Thoracic aorta (tissue), 2 donors: ENCODE data around the gene OR6T1. TPM values are rescaled to one million over a fixed set of nuclear protein-coding genes. Genes with fewer than 3 reads are reported as not detected.

Source experiments
- ATAC-seq: fragments of 150-250 bp; one replicate; pipeline ENCODE4 v1.8.0; 2017; ENCODE audit warnings: low read depth; ENCODE audit not compliant: insufficient number of reproducible peaks, low FRiP score
- DNase-seq: peaks from one replicate; pipeline ENCODE4 v3.0.0-alpha.2; 2020; ENCODE audit warnings: low spot score
- H3K27ac ChIP-seq, 2 donors: fragments of 200-600 bp; sonication (generic); 1 replicate in 1 of 2; 2 replicates in 1 of 2; pipeline ENCODE4 v1.5.1; 2016; ENCODE audit warnings: mild to moderate bottlenecking in 2 of 2, moderate library complexity in 2 of 2
- H3K27me3 ChIP-seq: fragments of 200-600 bp; sonication (generic); replicated peaks from 2 replicates; pipeline ENCODE4 v1.6.0; 2016; ENCODE audit warnings: mild to moderate bottlenecking; ENCODE audit not compliant: insufficient read depth
- H3K36me3 ChIP-seq: fragments of 200-600 bp; sonication (generic); one replicate; pipeline ENCODE4 v1.5.1; 2016
- H3K4me1 ChIP-seq, 2 donors: fragments of 200-600 bp; sonication (generic); 1 replicate in 1 of 2; 2 replicates in 1 of 2; pipeline versions ENCODE4 v1.5.1 to v1.6.0; 2016; ENCODE audit warnings: low read depth in 2 of 2, mild to moderate bottlenecking in 1 of 2; ENCODE audit not compliant: control insufficient read depth in 1 of 2
- H3K4me3 ChIP-seq: fragments of 200-600 bp; sonication (generic); 2 replicates; pipeline ENCODE4 v1.5.1; 2016; ENCODE audit warnings: mild to moderate bottlenecking
- H3K9me3 ChIP-seq: fragments of 200-600 bp; sonication (generic); 2 replicates; pipeline ENCODE4 v1.5.1; 2016
- total RNA-seq, 2 donors: library from RNA; depleted of rRNA; stranded (reverse); fragments of >200 nt; gene quantifications; one replicate each; pipeline versions ENCODE4 v1.1.0 to v1.2.3, GENCODE V29; 2016
- TF ChIP-seq, protein P1 (sequence below): fragments of 200-600 bp; sonication (generic); IDR thresholded peaks from one replicate; pipeline ENCODE4 v1.5.1; 2019; ENCODE audit warnings: antibody characterized with exemption

Gene OR6T1
- total RNA-seq, 2 donors from 2014 or later = not detected

DNA sequence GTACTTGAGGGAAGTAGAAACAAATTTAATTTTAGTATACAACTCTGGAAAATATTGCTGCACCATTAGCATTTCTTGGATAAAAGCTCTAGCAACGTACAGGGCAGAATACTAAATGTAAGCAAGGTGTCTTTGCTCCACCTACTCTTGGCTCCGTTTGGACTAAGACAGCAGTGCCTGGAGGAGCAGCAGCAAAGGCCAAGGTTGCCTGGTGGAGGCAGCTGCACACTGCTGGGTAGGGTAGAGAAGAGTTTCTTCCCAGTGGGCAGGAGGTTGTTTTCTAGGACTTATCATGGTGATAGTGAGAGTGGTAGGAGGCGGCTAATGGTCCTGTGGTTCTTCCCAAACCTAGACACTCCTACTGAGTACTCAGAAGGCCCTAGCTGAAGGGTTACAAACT lies 43.8 kb downstream of the OR6T1 start:
- TF ChIP-seq, protein P1, sequence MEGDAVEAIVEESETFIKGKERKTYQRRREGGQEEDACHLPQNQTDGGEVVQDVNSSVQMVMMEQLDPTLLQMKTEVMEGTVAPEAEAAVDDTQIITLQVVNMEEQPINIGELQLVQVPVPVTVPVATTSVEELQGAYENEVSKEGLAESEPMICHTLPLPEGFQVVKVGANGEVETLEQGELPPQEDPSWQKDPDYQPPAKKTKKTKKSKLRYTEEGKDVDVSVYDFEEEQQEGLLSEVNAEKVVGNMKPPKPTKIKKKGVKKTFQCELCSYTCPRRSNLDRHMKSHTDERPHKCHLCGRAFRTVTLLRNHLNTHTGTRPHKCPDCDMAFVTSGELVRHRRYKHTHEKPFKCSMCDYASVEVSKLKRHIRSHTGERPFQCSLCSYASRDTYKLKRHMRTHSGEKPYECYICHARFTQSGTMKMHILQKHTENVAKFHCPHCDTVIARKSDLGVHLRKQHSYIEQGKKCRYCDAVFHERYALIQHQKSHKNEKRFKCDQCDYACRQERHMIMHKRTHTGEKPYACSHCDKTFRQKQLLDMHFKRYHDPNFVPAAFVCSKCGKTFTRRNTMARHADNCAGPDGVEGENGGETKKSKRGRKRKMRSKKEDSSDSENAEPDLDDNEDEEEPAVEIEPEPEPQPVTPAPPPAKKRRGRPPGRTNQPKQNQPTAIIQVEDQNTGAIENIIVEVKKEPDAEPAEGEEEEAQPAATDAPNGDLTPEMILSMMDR = no peak
- DNase-seq (no peak), ATAC-seq (no peak)

More for the DNA sequence above, 43.8 kb downstream of the OR6T1 start:
- Histone ChIP-seq H3K36me3 (no peaks in the 10 kb centered on the region), H3K9me3 (no peaks in the 10 kb centered on the region), H3K27me3 (no peaks in the 10 kb centered on the region), H3K4me1 (no peaks in the 10 kb centered on the region), H3K27ac (no peak overlapping the region), H3K4me3 (no peak overlapping the region)

Other genes starting within 250 kb of the OR6T1 start
- 10 to 100 TPM in 1 of 2 donors, 1 to 10 TPM in 1; 3.9 to 10.9 TPM for gene ZNF202, start 202.2 kb downstream of the OR6T1 start, total RNA-seq
- gene OR6X1, start 189.3 kb downstream of the OR6T1 start, total RNA-seq = not detected
- not detected for gene OR6M1, start 137.5 kb downstream of the OR6T1 start, total RNA-seq
- gene TMEM225, start 58.2 kb downstream of the OR6T1 start, total RNA-seq = not detected
- not detected for gene OR8D4, start 41.7 kb downstream of the OR6T1 start, total RNA-seq
- gene OR4D5, start 4.2 kb downstream of the OR6T1 start, total RNA-seq = not detected
- gene OR10S1, start 33.9 kb upstream of the OR6T1 start, total RNA-seq = not detected
- not detected for gene OR10G6, start 51.3 kb upstream of the OR6T1 start, total RNA-seq
- not detected for gene OR10G4, start 69.2 kb upstream of the OR6T1 start, total RNA-seq
- not detected for gene OR10G9, start 79.2 kb upstream of the OR6T1 start, total RNA-seq
- gene OR10G8, start 83.0 kb upstream of the OR6T1 start, total RNA-seq = not detected
- not detected for gene OR10G7, start 97.5 kb upstream of the OR6T1 start, total RNA-seq
- gene VWA5A, start 171.6 kb upstream of the OR6T1 start, total RNA-seq = 10 to 100 TPM; 32.8 to 44.4 TPM
- not detected for gene OR10D3, start 239.5 kb upstream of the OR6T1 start, total RNA-seq